AG04450 (cell line): ENCODE measurements around the gene CCNJL. TPM values are rescaled to one million over a fixed set of nuclear protein-coding genes. Genes with fewer than 3 reads are reported as not detected.
A peak's percentile ranks its signal among the peaks of the same experiment; 100 is the strongest.

Source experiments
- CTCF ChIA-PET: fragments of 300-600, 350-600 bp; formaldehyde crosslinking; extraction: SDS; loops from one replicate; lab custom pipeline; 2022; ENCODE audit warnings: antibody characterized with exemption, inconsistent platforms; lab: Charles Lee
- POLR2A ChIA-PET: fragments of 350-600 bp; formaldehyde crosslinking; extraction: SDS; loops from one replicate; lab custom pipeline; 2021; ENCODE audit warnings: antibody characterized with exemption, inconsistent platforms; lab: Yijun Ruan, JAX
- DNase-seq: peaks from one replicate; pipeline ENCODE4 v3.0.0-alpha.2; 2011; ENCODE audit warnings: low read depth, low spot score
- H3K27ac ChIP-seq: one replicate; pipeline ENCODE4 v1.5.1; 2012; ENCODE audit warnings: low read depth, low read length, control low read depth
- H3K27me3 ChIP-seq: one replicate; pipeline ENCODE4 v1.6.0; 2012; ENCODE audit warnings: low read length; ENCODE audit not compliant: control insufficient read depth, insufficient read depth
- H3K4me3 ChIP-seq: 2 replicates; pipeline ENCODE4 v1.5.1; 2011; ENCODE audit warnings: mild to moderate bottlenecking, low read depth, low read length, control low read depth
- H3K9me3 ChIP-seq: 2 replicates; pipeline ENCODE4 v1.5.1; 2012; ENCODE audit warnings: low read length; ENCODE audit not compliant: control insufficient read depth, insufficient read depth
- polyA plus RNA-seq: library from polyadenylated mRNA; depleted of rRNA; stranded (reverse); fragments of >200 nt; gene quantifications from 2 replicates; pipeline ENCODE4 v1.2.3, GENCODE V29; 2011
- TF ChIP-seq, protein P1 (sequence below): IDR thresholded peaks from 2 replicates; pipeline ENCODE4 v1.5.1; 2011; ENCODE audit warnings: low read depth, low read length, control low read depth, inconsistent platforms

The CCNJL gene
- polyA plus RNA-seq, 1 experiment, result 3.8 TPM

DNA sequence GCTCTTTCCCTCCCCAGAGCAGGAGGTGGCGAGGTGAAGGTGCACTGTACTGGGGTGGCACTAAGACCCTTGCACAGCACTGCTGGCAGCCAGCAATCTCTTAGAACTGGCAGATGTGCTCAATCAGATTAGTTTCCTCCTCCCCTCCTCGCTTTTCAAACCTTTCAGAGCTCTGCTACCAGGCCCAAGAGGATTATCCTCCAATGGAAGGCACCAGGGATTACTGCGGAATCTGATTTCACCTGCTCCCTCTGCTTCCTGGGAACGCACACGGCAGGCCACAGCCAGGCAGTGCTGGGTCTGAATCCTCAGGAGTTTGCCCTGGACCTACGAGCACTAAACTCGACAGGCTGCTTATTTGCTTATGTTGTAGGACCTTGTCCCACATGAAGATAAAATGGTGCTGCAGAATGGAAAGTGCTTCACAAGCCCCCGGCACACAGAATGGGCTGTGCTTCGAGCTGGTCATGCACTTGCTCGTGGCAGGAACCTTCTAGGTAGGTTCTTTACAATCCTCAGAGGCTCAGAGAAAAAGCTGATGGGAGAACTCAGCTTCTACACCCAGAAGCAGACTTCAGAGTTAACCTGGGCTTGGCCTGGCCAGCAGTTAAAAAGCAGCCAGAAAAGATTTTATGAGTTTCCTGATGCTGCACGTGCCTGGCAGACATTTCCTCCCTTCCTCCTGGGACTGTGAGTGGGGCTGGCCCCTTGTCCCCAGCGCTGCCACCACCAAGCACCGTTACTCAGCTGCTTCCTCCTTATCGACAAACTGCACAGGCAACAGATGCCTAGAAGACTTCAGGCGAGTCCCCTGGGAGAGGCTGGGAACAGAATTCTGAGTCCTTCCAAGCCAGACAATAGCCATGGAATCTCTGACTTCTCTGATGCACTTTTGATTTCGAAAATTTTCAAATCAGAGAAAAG lies 50.0 kb downstream of the CCNJL start:
- Histone ChIP-seq H3K4me3 (no peak overlapping the region), H3K27ac (no peak overlapping the region), H3K27me3 (no peaks in the 10 kb centered on the region), H3K9me3 (no peaks in the 10 kb centered on the region)
- TF ChIP-seq, protein P1, sequence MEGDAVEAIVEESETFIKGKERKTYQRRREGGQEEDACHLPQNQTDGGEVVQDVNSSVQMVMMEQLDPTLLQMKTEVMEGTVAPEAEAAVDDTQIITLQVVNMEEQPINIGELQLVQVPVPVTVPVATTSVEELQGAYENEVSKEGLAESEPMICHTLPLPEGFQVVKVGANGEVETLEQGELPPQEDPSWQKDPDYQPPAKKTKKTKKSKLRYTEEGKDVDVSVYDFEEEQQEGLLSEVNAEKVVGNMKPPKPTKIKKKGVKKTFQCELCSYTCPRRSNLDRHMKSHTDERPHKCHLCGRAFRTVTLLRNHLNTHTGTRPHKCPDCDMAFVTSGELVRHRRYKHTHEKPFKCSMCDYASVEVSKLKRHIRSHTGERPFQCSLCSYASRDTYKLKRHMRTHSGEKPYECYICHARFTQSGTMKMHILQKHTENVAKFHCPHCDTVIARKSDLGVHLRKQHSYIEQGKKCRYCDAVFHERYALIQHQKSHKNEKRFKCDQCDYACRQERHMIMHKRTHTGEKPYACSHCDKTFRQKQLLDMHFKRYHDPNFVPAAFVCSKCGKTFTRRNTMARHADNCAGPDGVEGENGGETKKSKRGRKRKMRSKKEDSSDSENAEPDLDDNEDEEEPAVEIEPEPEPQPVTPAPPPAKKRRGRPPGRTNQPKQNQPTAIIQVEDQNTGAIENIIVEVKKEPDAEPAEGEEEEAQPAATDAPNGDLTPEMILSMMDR, result no peak
- CTCF ChIA-PET, result interaction anchor here (1.4 kb wide), 1 partner anchor 240 kb away, joined by 7 read pairs; no protein-coding TSS in a partner anchor
- DNase-seq, result no peak
- POLR2A ChIA-PET, result interaction anchor here (0.9 kb wide), 1 partner anchor 80 kb away, joined by 4 read pairs; no protein-coding TSS in a partner anchor

DNA sequence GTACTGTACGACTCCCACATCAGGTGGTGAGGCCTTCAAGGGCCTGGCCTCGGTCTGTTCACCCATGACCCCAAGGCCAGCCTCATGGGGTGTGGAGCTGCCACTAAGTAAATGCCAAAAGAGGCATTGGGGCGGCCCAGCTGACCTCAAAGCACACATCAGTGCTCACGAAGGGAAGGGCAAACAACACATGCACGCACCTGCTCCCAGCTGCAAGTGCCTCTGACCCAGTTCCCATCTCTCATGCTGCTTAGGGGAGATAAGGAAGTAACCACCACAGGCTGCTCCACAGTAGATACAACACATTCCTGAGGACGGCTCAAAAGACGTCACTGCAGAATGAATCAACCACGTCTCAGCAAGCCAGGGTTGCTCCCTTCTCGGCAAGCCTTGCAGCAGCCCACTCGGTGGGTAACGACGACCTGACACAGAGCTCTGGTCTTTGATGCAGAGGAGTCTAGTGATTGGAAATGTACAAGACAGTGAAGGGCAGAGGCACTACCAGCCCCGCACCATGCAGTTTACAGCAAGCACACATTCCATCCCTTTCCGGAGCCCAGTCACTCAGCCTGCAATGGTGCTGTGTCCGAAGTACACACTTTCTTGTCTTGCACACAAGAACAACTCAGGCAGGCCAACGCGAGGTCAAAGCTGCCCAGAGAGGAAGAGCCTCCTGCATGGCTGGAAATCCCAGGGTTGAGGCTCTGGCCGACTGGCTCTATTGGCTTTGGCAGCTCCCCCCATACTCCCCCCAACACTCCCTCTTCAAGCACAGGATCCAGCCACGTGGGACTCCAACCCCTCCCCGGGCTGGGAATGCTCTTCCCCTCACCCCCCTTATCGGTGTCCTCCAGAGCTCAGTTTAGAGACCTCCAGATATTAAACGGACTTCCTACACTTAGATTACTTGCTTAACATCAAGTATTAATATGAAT lies 51.2 kb downstream of the CCNJL start:
- POLR2A ChIA-PET, result interaction anchor here (0.9 to 1.0 kb wide), 2 partner anchors 81 to 96 kb away, joined by 4 read pairs; no protein-coding TSS in a partner anchor
- DNase-seq, result peak; percentile 94
- peak overlapping the region; percentile 95 for H3K27ac ChIP-seq

DNA sequence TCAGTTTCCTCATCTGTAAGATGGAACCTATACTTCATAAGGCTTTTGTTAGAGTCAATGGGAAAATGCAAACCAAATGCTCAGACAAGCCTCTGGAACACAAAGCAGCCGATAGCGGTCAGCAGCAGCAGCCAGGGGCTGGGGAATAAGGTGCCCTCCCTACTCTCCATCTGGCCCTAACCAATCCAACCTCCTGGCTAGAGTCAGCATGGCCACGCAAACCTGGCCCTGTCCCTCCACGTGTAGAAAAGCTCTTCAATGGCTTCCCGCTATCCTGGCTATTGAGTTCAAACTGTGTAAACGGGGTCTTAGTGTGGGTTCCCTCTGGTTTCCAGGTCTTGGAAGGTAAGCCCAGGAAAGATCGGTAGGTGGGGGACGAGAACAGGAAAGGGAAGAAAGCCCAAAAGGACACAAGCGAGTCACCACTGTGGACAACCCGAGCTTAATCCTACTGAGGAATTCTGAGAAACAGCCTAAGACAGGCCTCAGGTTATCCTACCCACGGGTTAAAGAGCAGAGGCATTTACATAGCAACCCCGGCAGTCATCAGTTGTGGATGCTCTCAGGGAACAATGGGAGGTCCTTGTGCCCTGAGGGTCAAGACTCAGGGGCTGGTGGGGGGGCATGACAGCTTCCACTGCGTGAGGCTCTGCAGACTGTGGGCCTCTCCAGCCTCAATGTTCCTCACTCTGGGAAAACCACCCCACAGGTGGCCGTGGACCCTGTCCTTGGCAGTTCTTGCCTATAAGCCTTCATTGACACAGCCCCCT lies 52.2 kb downstream of the CCNJL start:
- TF ChIP-seq, protein P1, result no peak
- H3K27me3 ChIP-seq, result no peaks in the 10 kb centered on the region
- DNase-seq, result no peak
- no peaks in the 10 kb centered on the region for H3K9me3 ChIP-seq
- POLR2A ChIA-PET, result no interaction called here
- no peak overlapping the region for H3K4me3 ChIP-seq
- CTCF ChIA-PET, result no interaction called here
- peak overlapping the region; percentile 93 for H3K27ac ChIP-seq

More for the DNA sequence above, 51.2 kb downstream of the CCNJL start:
- H3K27me3 ChIP-seq, result no peaks in the 10 kb centered on the region
- CTCF ChIA-PET, result interaction anchor here (0.6 to 1.4 kb wide), 2 partner anchors 185 to 239 kb away, joined by 4 to 7 read pairs; no protein-coding TSS in a partner anchor
- peak overlapping the region; percentile 29 for H3K4me3 ChIP-seq
- TF ChIP-seq, protein P1, result no peak
- H3K9me3 ChIP-seq, result no peaks in the 10 kb centered on the region

DNA sequence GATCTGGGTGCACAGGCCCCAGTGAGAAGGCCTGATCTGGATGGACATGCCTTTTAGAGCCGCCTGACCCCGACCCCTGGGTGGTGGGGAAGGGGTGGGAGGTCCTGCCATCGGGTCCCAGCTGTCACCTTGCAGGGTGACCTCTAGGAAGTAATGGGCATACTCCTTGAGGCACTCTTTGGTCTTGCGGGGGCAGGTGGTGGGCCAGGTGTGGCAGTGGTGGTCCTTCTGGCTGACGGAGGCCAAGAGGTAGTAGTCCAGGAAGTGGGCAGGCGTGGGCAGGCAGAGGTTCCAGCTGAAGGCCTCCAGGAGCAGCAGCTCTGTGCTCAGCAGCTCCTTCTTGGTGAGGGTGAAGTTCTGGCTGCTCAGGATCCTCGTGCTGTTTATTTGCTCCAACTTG lies 53.0 kb downstream of the CCNJL start:
- Histone ChIP-seq H3K9me3 (no peaks in the 10 kb centered on the region), H3K27me3 (no peaks in the 10 kb centered on the region), H3K27ac (no peak overlapping the region), H3K4me3 (no peak overlapping the region)
- POLR2A ChIA-PET, result interaction anchor here (1.5 kb wide), 1 partner anchor 10 kb away, joined by 6 read pairs; no protein-coding TSS in a partner anchor
- DNase-seq, result no peak
- TF ChIP-seq, protein P1, result no peak
- CTCF ChIA-PET, result no interaction called here
